Endothelial cell of umbilical vein (primary cell): ENCODE measurements around the gene KCNB1.

Experiments
- GATA2 ChIP-seq: IDR thresholded peaks from 2 replicates; pipeline ENCODE4 v1.7.0; 2011; ENCODE audit warnings: low read depth, mild to moderate bottlenecking, moderate library complexity, mixed read lengths, low read length; ENCODE audit not compliant: insufficient read length, insufficient read depth
- POLR2AphosphoS5 ChIP-seq: IDR thresholded peaks from 2 replicates; pipeline ENCODE4 v1.6.1; 2012; ENCODE audit warnings: low read depth, mild to moderate bottlenecking, control low read depth, low read length, moderate library complexity; ENCODE audit not compliant: insufficient read depth
- TF ChIP-seq, protein P1 (sequence below), 2 donors: IDR thresholded peaks; 1 replicate in 1 of 2; 2 replicates in 1 of 2; pipeline ENCODE4 v1.5.1; 2011; ENCODE audit warnings: low read length in 2 of 2, mild to moderate bottlenecking in 2 of 2, moderate library complexity in 2 of 2, control low read depth in 1 of 2, inconsistent platforms in 1 of 2, low read depth in 1 of 2; ENCODE audit not compliant: insufficient read depth in 1 of 2; ENCODE audit errors: extremely low read depth in 1 of 2

DNA sequence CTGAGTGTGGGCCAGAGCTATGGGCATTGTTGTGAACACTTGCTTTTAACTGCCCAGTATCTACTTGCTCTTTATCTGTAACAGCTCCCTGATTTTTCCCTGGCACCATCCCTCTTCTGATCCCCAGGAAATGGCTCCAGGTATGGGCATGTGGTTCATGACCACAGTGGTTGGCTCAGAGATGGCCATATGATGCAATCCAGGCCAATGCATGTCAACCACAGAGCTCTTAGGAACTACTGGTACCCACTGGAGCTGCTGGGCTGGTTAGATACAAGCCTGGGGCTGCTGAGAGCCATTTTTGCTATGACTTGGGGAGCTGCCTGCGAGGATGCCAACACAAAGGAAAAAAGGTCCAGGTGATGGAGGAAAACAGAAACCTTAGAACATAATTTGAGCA lies 55.6 kb downstream of the KCNB1 start:
- TF ChIP-seq GATA2, result no peak
- TF ChIP-seq, protein P1, sequence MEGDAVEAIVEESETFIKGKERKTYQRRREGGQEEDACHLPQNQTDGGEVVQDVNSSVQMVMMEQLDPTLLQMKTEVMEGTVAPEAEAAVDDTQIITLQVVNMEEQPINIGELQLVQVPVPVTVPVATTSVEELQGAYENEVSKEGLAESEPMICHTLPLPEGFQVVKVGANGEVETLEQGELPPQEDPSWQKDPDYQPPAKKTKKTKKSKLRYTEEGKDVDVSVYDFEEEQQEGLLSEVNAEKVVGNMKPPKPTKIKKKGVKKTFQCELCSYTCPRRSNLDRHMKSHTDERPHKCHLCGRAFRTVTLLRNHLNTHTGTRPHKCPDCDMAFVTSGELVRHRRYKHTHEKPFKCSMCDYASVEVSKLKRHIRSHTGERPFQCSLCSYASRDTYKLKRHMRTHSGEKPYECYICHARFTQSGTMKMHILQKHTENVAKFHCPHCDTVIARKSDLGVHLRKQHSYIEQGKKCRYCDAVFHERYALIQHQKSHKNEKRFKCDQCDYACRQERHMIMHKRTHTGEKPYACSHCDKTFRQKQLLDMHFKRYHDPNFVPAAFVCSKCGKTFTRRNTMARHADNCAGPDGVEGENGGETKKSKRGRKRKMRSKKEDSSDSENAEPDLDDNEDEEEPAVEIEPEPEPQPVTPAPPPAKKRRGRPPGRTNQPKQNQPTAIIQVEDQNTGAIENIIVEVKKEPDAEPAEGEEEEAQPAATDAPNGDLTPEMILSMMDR (IDR thresholded peaks at IDR 0.05; ENCODE audit: extremely low read depth in 1 of 2, insufficient read depth in 1 of 2, low read depth in 1 of 2, low read length in 2 of 2), result no peak
- TF ChIP-seq POLR2AphosphoS5, result no peak
